ENCODE data around the gene GRIN1.

The GRIN1 gene

GRCh38 chr9:137173796-137174664, 35.1 kb downstream of the GRIN1 start:
- no peak overlapping the region for H3K4me3 ChIP-seq (ENCODE audit: low read depth, low read length)
- no peak for TF ChIP-seq MYC (IDR thresholded peaks at IDR 0.05; ENCODE audit: low read depth, low read length)
- TF ChIP-seq MAX (IDR thresholded peaks at IDR 0.05; ENCODE audit: low read depth, low read length): no peak
- DNase-seq (ENCODE audit: low read depth): no peak

- DNase-seq (ENCODE audit: low read depth): no peak
- TF ChIP-seq MYC (IDR thresholded peaks at IDR 0.05; ENCODE audit: low read depth, low read length): no peak
- no peak for TF ChIP-seq POLR2A (IDR thresholded peaks at IDR 0.05; ENCODE audit: extremely low read depth, insufficient read length)
- TF ChIP-seq CTCF (IDR thresholded peaks at IDR 0.05; ENCODE audit: low read depth, low read length): no peak
- no peak for TF ChIP-seq MAX (IDR thresholded peaks at IDR 0.05; ENCODE audit: low read depth, low read length)
- H3K4me3 ChIP-seq (ENCODE audit: low read depth, low read length): no peak overlapping the region
Measured at GRCh38 chr9:137174722-137175293, 35.9 kb downstream of the GRIN1 start.

GRCh38 chr9:137175345-137175961, 36.5 kb downstream of the GRIN1 start:
- no peak for TF ChIP-seq MYC (IDR thresholded peaks at IDR 0.05; ENCODE audit: low read depth, low read length)
- TF ChIP-seq POLR2A (IDR thresholded peaks at IDR 0.05; ENCODE audit: extremely low read depth, insufficient read length): no peak
- TF ChIP-seq CTCF (IDR thresholded peaks at IDR 0.05; ENCODE audit: low read depth, low read length): no peak
- TF ChIP-seq MAX (IDR thresholded peaks at IDR 0.05; ENCODE audit: low read depth, low read length): no peak
- H3K4me3 ChIP-seq (ENCODE audit: low read depth, low read length): no peak overlapping the region
- DNase-seq (ENCODE audit: low read depth): no peak

- TF ChIP-seq POLR2A (IDR thresholded peaks at IDR 0.05; ENCODE audit: extremely low read depth, insufficient read length) (no peak), CTCF (IDR thresholded peaks at IDR 0.05; ENCODE audit: low read depth, low read length) (peak; percentile 22)
- peak; percentile 31 for DNase-seq (ENCODE audit: low read depth)
- no peak overlapping the region for H3K4me3 ChIP-seq (ENCODE audit: low read depth, low read length)
Measured at GRCh38 chr9:137176302-137177182, 37.6 kb downstream of the GRIN1 start.

GRCh38 chr9:137178201-137178938, 39.4 kb downstream of the GRIN1 start:
- DNase-seq (ENCODE audit: low read depth): peak; percentile 75
- H3K4me3 ChIP-seq (ENCODE audit: low read depth, low read length): no peak overlapping the region
- no peak for TF ChIP-seq CTCF (IDR thresholded peaks at IDR 0.05; ENCODE audit: low read depth, low read length)
- TF ChIP-seq MYC (IDR thresholded peaks at IDR 0.05; ENCODE audit: low read depth, low read length): no peak
- no peak for TF ChIP-seq POLR2A (IDR thresholded peaks at IDR 0.05; ENCODE audit: extremely low read depth, insufficient read length)
- TF ChIP-seq MAX (IDR thresholded peaks at IDR 0.05; ENCODE audit: low read depth, low read length): no peak

Measured in NB4 (cell line).